Adrenal gland (tissue), 12 donors: ENCODE measurements around the gene FARP2. TPM values are rescaled to one million over a fixed set of nuclear protein-coding genes. Genes with fewer than 3 reads are reported as not detected.

Experiments
- DNase-seq, 7 donors: peaks; one replicate each; pipeline ENCODE4 v3.0.0-alpha.2; 2019 to 2020
- H3K27ac ChIP-seq, 5 donors: fragments of 200-600 bp; sonication (generic) in 4 of 5; 1 replicate in 3 of 5; 2 replicates in 2 of 5; pipeline versions ENCODE4 v1.5.1 to v1.8.0; 2016 to 2020; ENCODE audit warnings: mild to moderate bottlenecking in 1 of 5
- H3K27me3 ChIP-seq: fragments of 200-600 bp; 2 replicates; pipeline ENCODE4 v1.8.0; 2021
- H3K36me3 ChIP-seq, 2 donors: fragments of 200-600 bp; replicated peaks in 1 of 2; 1 replicate in 1 of 2; 2 replicates in 1 of 2; pipeline versions ENCODE4 v1.5.1 to v1.8.0; 2018 to 2022
- H3K4me1 ChIP-seq, 2 donors: fragments of 200-600 bp; replicated peaks in 1 of 2; 1 replicate in 1 of 2; 2 replicates in 1 of 2; pipeline versions ENCODE4 v1.5.1 to v1.8.0; 2018 to 2021
- H3K4me3 ChIP-seq, 4 donors: fragments of 200-600 bp; sonication (generic) in 3 of 4; one replicate each; pipeline ENCODE4 v1.5.1; 2016 to 2018
- H3K9me3 ChIP-seq, 3 donors: fragments of 200-600 bp; sonication (generic) in 1 of 3; replicated peaks in 1 of 3; 1 replicate in 2 of 3; 2 replicates in 1 of 3; pipeline versions ENCODE4 v1.5.1 to v1.8.0; 2016 to 2021
- POLR2A ChIP-seq, 2 donors: fragments of 450-650 bp; IDR thresholded peaks; one replicate each; pipeline ENCODE4 v1.6.1; 2017; ENCODE audit warnings: antibody characterized with exemption in 2 of 2, mild to moderate bottlenecking in 2 of 2, moderate library complexity in 1 of 2
- WGBS, 4 donors: extraction: QIAGEN DNeasy Blood & Tissue Kit in 2 of 4; methylation state at CpG; one replicate each; pipeline versions ENCODE4 v1.1.5 to v1.1.7; 2013 to 2017; 5-methylcytosine and 5-hydroxymethylcytosine counted together
- intact Hi-C, 2 donors: fragments of 100-400 bp; cut with DNase I; formaldehyde crosslinking; loops; one replicate each; pipeline versions ENCODE4 v1.14.1 to v1.15.0; 2022 to 2023
- polyA plus RNA-seq, 3 donors: library from polyadenylated mRNA; stranded (reverse); fragments of 200-250 nt in 2 of 3; fragments of 350-450 nt in 1 of 3; fragmentation: Illumina TruSeq in 1 of 3; extraction: RNeasy Lipid Tissue Mini Kit (QIAGEN cat#74804) in 1 of 3; gene quantifications; one replicate each; pipeline ENCODE4 v1.2.3, GENCODE V29; 2013 to 2014
- total RNA-seq, 9 donors: library from RNA; depleted of rRNA in 4 of 9; stranded (reverse); fragments of >200 nt in 4 of 9; fragments of 120-200 nt in 1 of 9; fragmentation: NEBNext Ultra II Directional in 1 of 9; extraction: Animal tissue kit (Norgen Biotek cat#: 25700) in 1 of 9; gene quantifications; one replicate each; pipeline versions ENCODE4 v1.1.0 to v1.2.4, GENCODE V29; 2013 to 2023
- TF ChIP-seq, protein P1 (sequence below), 6 experiments: fragments of 450-650 bp in 4 of 6; fragments of 200-600 bp in 2 of 6; sonication (generic) in 1 of 6; IDR thresholded peaks; 1 replicate in 5 of 6; 2 replicates in 1 of 6; pipeline versions ENCODE4 v1.5.1 to v1.8.0; 2016 to 2021; ENCODE audit warnings: antibody characterized with exemption in 6 of 6, mild to moderate bottlenecking in 2 of 6, moderate library complexity in 1 of 6
- donor health status: healthy with polysubstance abuse.
- donor health status: Bipolar disorder and iron deficiency.
- donor health status: DM: yes; HTN: yes; CAD: no.
- donor health status: DM: no; HTN: no; CAD: no.
- donor health status: DM: no; HTN: no; CAD: no.
- donor health status: DM: yes; HTN: yes; CAD: no.

FARP2 gene
- total and polyA plus RNA-seq, 12 donors, result 17.3 to 66.8 (median 37.8) TPM

DNA sequence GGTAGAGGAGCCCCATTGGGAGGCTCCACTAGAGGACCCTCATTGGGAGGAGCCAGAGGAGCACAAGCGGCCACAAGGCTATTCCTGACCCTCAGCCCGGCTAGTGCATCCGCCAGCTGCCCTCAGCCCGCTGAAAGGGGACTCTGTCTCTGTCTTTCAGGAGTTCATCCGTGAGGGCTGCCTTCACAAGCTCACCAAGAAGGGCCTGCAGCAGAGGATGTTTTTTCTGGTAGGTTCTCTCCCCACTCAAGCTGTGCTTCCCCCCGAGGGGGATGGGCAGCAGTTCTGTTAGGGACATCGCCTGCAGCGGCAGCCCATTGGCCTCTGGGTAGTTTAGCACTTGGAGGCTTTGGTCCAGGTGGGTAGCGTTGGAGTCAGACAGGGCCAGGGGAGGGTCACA is 127.2 kb downstream of the FARP2 start:
- H3K27ac ChIP-seq, result no peak overlapping the region
- no peak for DNase-seq
- no peak overlapping the region for H3K4me3 ChIP-seq
- H3K9me3 ChIP-seq, result no peaks in the 10 kb centered on the region
- intact Hi-C loops, result no loop called here
- 93 to 96% (median 93%) methylated on average over 4 to 9 of the region's 9 CpGs for WGBS, 4 donors
- peaks cover 0 to 7% of the 10 kb centered on the region in 2 donors for H3K4me1 ChIP-seq
- no peaks in the 10 kb centered on the region for H3K36me3 ChIP-seq
- H3K27me3 ChIP-seq, result no peaks in the 10 kb centered on the region
- TF ChIP-seq POLR2A (IDR thresholded peaks at IDR 0.05), result no peak
- TF ChIP-seq, protein P1, sequence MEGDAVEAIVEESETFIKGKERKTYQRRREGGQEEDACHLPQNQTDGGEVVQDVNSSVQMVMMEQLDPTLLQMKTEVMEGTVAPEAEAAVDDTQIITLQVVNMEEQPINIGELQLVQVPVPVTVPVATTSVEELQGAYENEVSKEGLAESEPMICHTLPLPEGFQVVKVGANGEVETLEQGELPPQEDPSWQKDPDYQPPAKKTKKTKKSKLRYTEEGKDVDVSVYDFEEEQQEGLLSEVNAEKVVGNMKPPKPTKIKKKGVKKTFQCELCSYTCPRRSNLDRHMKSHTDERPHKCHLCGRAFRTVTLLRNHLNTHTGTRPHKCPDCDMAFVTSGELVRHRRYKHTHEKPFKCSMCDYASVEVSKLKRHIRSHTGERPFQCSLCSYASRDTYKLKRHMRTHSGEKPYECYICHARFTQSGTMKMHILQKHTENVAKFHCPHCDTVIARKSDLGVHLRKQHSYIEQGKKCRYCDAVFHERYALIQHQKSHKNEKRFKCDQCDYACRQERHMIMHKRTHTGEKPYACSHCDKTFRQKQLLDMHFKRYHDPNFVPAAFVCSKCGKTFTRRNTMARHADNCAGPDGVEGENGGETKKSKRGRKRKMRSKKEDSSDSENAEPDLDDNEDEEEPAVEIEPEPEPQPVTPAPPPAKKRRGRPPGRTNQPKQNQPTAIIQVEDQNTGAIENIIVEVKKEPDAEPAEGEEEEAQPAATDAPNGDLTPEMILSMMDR (IDR thresholded peaks at IDR 0.05), result no peak

DNA sequence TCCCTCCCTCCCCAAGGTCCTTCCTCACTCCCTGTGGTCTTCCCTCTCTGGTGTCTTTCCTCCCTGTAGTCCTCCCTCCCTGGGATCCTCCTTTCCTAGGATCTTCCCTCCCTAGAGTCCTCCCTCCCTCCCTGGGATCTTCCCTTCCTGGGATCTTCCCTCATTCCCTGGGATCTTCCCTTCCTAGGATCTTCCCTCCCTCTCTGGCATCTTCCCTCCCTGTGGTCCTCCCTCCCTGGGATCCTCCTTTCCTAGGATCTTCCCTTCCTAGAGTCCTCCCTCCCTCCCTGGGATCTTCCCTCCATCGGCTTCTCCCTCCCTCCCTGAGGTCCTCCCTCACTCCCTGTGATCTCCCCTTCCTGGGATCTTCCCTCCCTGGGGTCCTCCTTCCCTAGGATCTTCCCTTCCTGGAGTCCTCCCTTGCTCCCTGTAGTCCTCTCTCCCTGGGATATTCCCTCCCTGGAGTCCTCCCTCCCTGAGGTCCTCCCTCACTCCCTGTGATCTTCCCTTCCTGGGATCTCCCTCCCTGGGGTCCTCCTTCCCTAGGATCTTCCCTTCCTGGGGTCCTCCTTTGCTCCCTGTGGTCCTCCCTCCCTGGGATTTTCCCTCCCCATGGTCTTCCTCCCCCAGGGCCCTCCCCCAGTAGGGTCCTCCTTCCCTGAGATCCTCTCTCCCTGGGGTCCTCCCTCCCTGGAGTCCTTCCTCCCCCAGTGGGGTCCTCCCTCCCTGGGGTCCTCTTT is 129.3 kb downstream of the FARP2 start:
- TF ChIP-seq, protein P1 (IDR thresholded peaks at IDR 0.05), result no peak
- TF ChIP-seq POLR2A (IDR thresholded peaks at IDR 0.05), result no peak
- WGBS, 4 donors, result 86 to 91% (median 88%) methylated on average over 1 of the region's 1 CpG
- intact Hi-C loops, result no loop called here
- DNase-seq, result no peak
- Histone ChIP-seq H3K9me3 (no peaks in the 10 kb centered on the region), H3K27ac (no peak overlapping the region), H3K4me3 (no peak overlapping the region), H3K27me3 (no peaks in the 10 kb centered on the region), H3K36me3 (no peaks in the 10 kb centered on the region), H3K4me1 (no peaks in the 10 kb centered on the region)

DNA sequence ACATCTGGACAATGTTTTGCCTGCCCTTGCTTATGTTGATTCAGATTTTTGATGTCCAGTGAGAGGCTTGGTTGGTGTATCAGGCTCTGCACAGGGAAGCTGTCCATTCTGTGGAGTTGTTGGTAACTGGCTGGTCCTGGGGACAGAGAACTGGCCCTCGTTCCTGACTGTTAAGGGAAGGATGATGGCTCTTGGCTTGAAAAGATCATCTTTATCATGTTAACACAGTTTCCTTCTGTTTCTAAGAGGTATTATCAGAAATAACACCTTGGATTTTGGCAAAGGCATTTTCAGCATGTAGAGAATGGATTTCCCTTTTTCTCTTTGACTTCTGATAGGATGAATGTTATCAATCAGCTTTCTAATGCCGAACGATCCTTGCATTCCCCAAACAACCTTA is 133.0 kb downstream of the FARP2 start:
- 83 to 92% (median 86%) methylated on average over 3 of the region's 3 CpGs for WGBS, 4 donors
- H3K27ac ChIP-seq, result no peak overlapping the region
- intact Hi-C loops, result no loop called here
- TF ChIP-seq, protein P1 (IDR thresholded peaks at IDR 0.05), result no peak
- TF ChIP-seq POLR2A (IDR thresholded peaks at IDR 0.05), result no peak
- H3K4me1 ChIP-seq, result no peaks in the 10 kb centered on the region
- no peaks in the 10 kb centered on the region for H3K27me3 ChIP-seq
- H3K9me3 ChIP-seq, result no peaks in the 10 kb centered on the region
- H3K36me3 ChIP-seq, result peaks cover 0 to 15% of the 10 kb centered on the region in 2 donors
- DNase-seq, result no peak
- H3K4me3 ChIP-seq, result no peak overlapping the region

- H3K27ac ChIP-seq, result no peak overlapping the region
- H3K9me3 ChIP-seq, result no peaks in the 10 kb centered on the region
- intact Hi-C loops, result no loop called here
- H3K4me1 ChIP-seq, result no peaks in the 10 kb centered on the region
- WGBS, 4 donors, result 83 to 95% (median 90%) methylated on average over 8 to 15 of the region's 15 CpGs
- TF ChIP-seq POLR2A (IDR thresholded peaks at IDR 0.05), result no peak
- TF ChIP-seq, protein P1 (IDR thresholded peaks at IDR 0.05), result no peak
- no peak for DNase-seq
- H3K4me3 ChIP-seq, result no peak overlapping the region
- no peaks in the 10 kb centered on the region for H3K27me3 ChIP-seq
- peaks cover 0 to 25% of the 10 kb centered on the region in 2 donors for H3K36me3 ChIP-seq
Observed at GRCh38 chr2:241489733-241490680, 133.9 kb downstream of the FARP2 start.
